ENCODE results near the gene VSTM4.

VSTM4 gene

GRCh38 chr10:49116509-49117375, 1.4 kb upstream of the VSTM4 start:
- no peak for DNase-seq

GRCh38 chr10:49115796-49116508, 630 bp upstream of the VSTM4 start:
- no peak for DNase-seq

- no peak for DNase-seq
These were observed 656 bp downstream of the VSTM4 start for GRCh38 chr10:49114718-49115014.

GRCh38 chr10:49113741-49114141, 1.6 kb downstream of the VSTM4 start:
- DNase-seq: no peak

- no peak for DNase-seq
These were observed 2.5 kb downstream of the VSTM4 start for GRCh38 chr10:49112851-49113250.

- no peak for DNase-seq
These were observed 3.2 kb downstream of the VSTM4 start for GRCh38 chr10:49112098-49112497.

GRCh38 chr10:49111320-49111698, 4.0 kb downstream of the VSTM4 start:
- no peak for DNase-seq

GRCh38 chr10:49110684-49111319, 4.5 kb downstream of the VSTM4 start:
- DNase-seq: no peak

GRCh38 chr10:49109669-49110340, 5.5 kb downstream of the VSTM4 start:
- DNase-seq: no peak

GRCh38 chr10:49108656-49109055, 6.7 kb downstream of the VSTM4 start:
- no peak for DNase-seq

GRCh38 chr10:49107887-49108267, 7.4 kb downstream of the VSTM4 start:
- no peak for DNase-seq

GRCh38 chr10:49107111-49107886, 8.0 kb downstream of the VSTM4 start:
- no peak for DNase-seq

- no peak for DNase-seq
These were observed 8.9 kb downstream of the VSTM4 start for GRCh38 chr10:49106451-49106850.

GRCh38 chr10:49105076-49105475, 10.2 kb downstream of the VSTM4 start:
- DNase-seq: no peak

- no peak for DNase-seq
These were observed 11.0 kb downstream of the VSTM4 start for GRCh38 chr10:49104323-49104722.

GRCh38 chr10:49103761-49104160, 11.6 kb downstream of the VSTM4 start:
- DNase-seq: no peak

GRCh38 chr10:49099046-49099445, 16.3 kb downstream of the VSTM4 start:
- no peak for DNase-seq

GRCh38 chr10:49096890-49097445, 18.4 kb downstream of the VSTM4 start:
- no peak for DNase-seq

GRCh38 chr10:49094646-49095045, 20.7 kb downstream of the VSTM4 start:
- DNase-seq: no peak

- DNase-seq: no peak
These were observed 21.4 kb downstream of the VSTM4 start for GRCh38 chr10:49093922-49094321.

- DNase-seq: no peak
These were observed 22.8 kb downstream of the VSTM4 start for GRCh38 chr10:49092477-49092876.

- no peak for DNase-seq
These were observed 23.7 kb downstream of the VSTM4 start for GRCh38 chr10:49091450-49092210.

All from NCI-H510A (cell line).